H9 (cell line): Measurements from ENCODE around the gene GPR156. TPM values are rescaled to one million over a fixed set of nuclear protein-coding genes. Genes with fewer than 3 reads are reported as not detected.
A peak's percentile ranks its signal among the peaks of the same experiment; 100 is the strongest.
"Not testable (repeated sequence)": the region's sequence is repeated elsewhere in the genome, so short reads cannot be mapped to it uniquely, and the experiment has no call there.

Experiments
- DNase-seq: peaks from one replicate; pipeline ENCODE4 v3.0.0-alpha.2; 2017
- H2AFZ ChIP-seq: one replicate; pipeline ENCODE4 v1.6.1; 2013; ENCODE audit warnings: mild to moderate bottlenecking, low read length, control low read depth, moderate library complexity
- H2AK5ac ChIP-seq: 2 replicates; pipeline ENCODE4 v1.6.1; 2013; ENCODE audit warnings: low read length, control low read depth, mixed read lengths; ENCODE audit not compliant: insufficient read length
- H2BK120ac ChIP-seq: one replicate; pipeline ENCODE4 v1.6.1; 2013; ENCODE audit warnings: low read depth, mild to moderate bottlenecking, low read length, control low read depth, inconsistent platforms; ENCODE audit not compliant: poor library complexity, severe bottlenecking
- H2BK12ac ChIP-seq: 2 replicates; pipeline ENCODE4 v1.6.1; 2013; ENCODE audit warnings: low read length, control low read depth, mixed read lengths, low read depth; ENCODE audit not compliant: insufficient read length
- H2BK15ac ChIP-seq: 2 replicates; pipeline ENCODE4 v1.6.1; 2013; ENCODE audit warnings: low read depth, low read length, control low read depth
- H2BK20ac ChIP-seq: one replicate; pipeline ENCODE4 v1.6.1; 2013; ENCODE audit warnings: low read depth, mild to moderate bottlenecking, low read length, control low read depth, inconsistent platforms; ENCODE audit not compliant: poor library complexity, severe bottlenecking
- H2BK5ac ChIP-seq: 2 replicates; pipeline ENCODE4 v1.6.1; 2013; ENCODE audit warnings: low read length, control low read depth, mixed read lengths; ENCODE audit not compliant: insufficient read length
- H3K14ac ChIP-seq: 2 replicates; pipeline ENCODE4 v1.6.1; 2013; ENCODE audit warnings: low read length, control low read depth; ENCODE audit not compliant: insufficient read depth
- H3K18ac ChIP-seq: 2 replicates; pipeline ENCODE4 v1.6.1; 2013; ENCODE audit warnings: low read depth, mild to moderate bottlenecking, mixed read lengths, low read length, control low read depth; ENCODE audit not compliant: insufficient read length
- H3K23ac ChIP-seq: 2 replicates; pipeline ENCODE4 v1.6.1; 2013; ENCODE audit warnings: low read length, control low read depth, mixed read lengths, low read depth; ENCODE audit not compliant: insufficient read length
- H3K23me2 ChIP-seq: 2 replicates; pipeline ENCODE4 v1.6.1; 2013; ENCODE audit warnings: low read depth, mild to moderate bottlenecking, mixed read lengths, low read length, control low read depth; ENCODE audit not compliant: insufficient read length, poor library complexity, severe bottlenecking
- H3K27ac ChIP-seq: 2 replicates; pipeline ENCODE4 v1.5.1; 2013; ENCODE audit warnings: low read length, control low read depth, mixed read lengths, low read depth; ENCODE audit not compliant: insufficient read length
- H3K27me3 ChIP-seq: 2 replicates; pipeline ENCODE4 v1.6.1; 2013; ENCODE audit warnings: low read length, control low read depth, inconsistent platforms; ENCODE audit not compliant: insufficient read depth
- H3K4ac ChIP-seq: 2 replicates; pipeline ENCODE4 v1.6.1; 2013; ENCODE audit warnings: low read depth, mild to moderate bottlenecking, control low read depth, inconsistent platforms, low read length, moderate library complexity
- H3K4me1 ChIP-seq: 2 replicates; pipeline ENCODE4 v1.6.1; 2013; ENCODE audit warnings: low read length, control low read depth, inconsistent platforms; ENCODE audit not compliant: insufficient read depth
- H3K4me2 ChIP-seq: 2 replicates; pipeline ENCODE4 v1.6.1; 2013; ENCODE audit warnings: low read length, control low read depth, mixed read lengths; ENCODE audit not compliant: insufficient read length, insufficient read depth
- H3K56ac ChIP-seq: 2 replicates; pipeline ENCODE4 v1.6.1; 2013; ENCODE audit warnings: low read depth, mild to moderate bottlenecking, mixed read lengths, low read length, control low read depth; ENCODE audit not compliant: insufficient read length
- H3K79me1 ChIP-seq: 2 replicates; pipeline ENCODE4 v1.6.1; 2013; ENCODE audit warnings: low read depth, mild to moderate bottlenecking, moderate library complexity, low read length, control low read depth, inconsistent platforms; ENCODE audit not compliant: insufficient read depth, poor library complexity, severe bottlenecking
- H3K79me2 ChIP-seq: 2 replicates; pipeline ENCODE4 v1.6.1; 2013; ENCODE audit warnings: low read length, control low read depth, inconsistent platforms; ENCODE audit not compliant: insufficient read depth
- H3K9ac ChIP-seq: 2 replicates; pipeline ENCODE4 v1.6.1; 2013; ENCODE audit warnings: low read length, control low read depth, mixed read lengths; ENCODE audit not compliant: insufficient read length; ENCODE audit errors: extremely low read depth
- H3K9me3 ChIP-seq: one replicate; pipeline ENCODE4 v1.6.1; 2013; ENCODE audit warnings: low read depth, low read length, inconsistent platforms; ENCODE audit not compliant: control insufficient read depth
- H3T11ph ChIP-seq: one replicate; pipeline ENCODE4 v1.6.1; 2013; ENCODE audit warnings: mild to moderate bottlenecking, low read length, control low read depth, inconsistent platforms
- H4K20me1 ChIP-seq: one replicate; pipeline ENCODE4 v1.6.1; 2013; ENCODE audit not compliant: control insufficient read depth, insufficient read length, insufficient read depth
- H4K5ac ChIP-seq: 2 replicates; pipeline ENCODE4 v1.6.1; 2013; ENCODE audit warnings: low read depth, mild to moderate bottlenecking, mixed read lengths, low read length, control low read depth; ENCODE audit not compliant: insufficient read length
- H4K8ac ChIP-seq: replicated peaks from 2 replicates; pipeline ENCODE4 v1.6.1; 2013; ENCODE audit warnings: low read length, control low read depth, mixed read lengths, low read depth; ENCODE audit not compliant: insufficient read length
- H4K91ac ChIP-seq: 2 replicates; pipeline ENCODE4 v1.6.1; 2013; ENCODE audit warnings: low read depth, mild to moderate bottlenecking, moderate library complexity, mixed read lengths, low read length, control low read depth; ENCODE audit not compliant: insufficient read length
- H3K27ac Mint-ChIP-seq, 3 experiments: 2 replicates in 2 of 3; 3 replicates in 1 of 3; pipeline ENCODE4 v1.8.0; 2020 to 2021; ENCODE audit warnings: mixed read lengths in 3 of 3, mild to moderate bottlenecking in 1 of 3, moderate library complexity in 1 of 3
- H3K27me3 Mint-ChIP-seq: 2 replicates; pipeline ENCODE4 v1.8.0; 2021; ENCODE audit warnings: low read depth, mild to moderate bottlenecking, moderate library complexity, mixed read lengths
- H3K36me3 Mint-ChIP-seq, 3 experiments: 2 replicates in 2 of 3; 3 replicates in 1 of 3; pipeline ENCODE4 v1.8.0; 2020 to 2021; ENCODE audit warnings: low read depth in 3 of 3, mixed read lengths in 3 of 3; ENCODE audit not compliant: insufficient read depth in 1 of 3
- H3K4me1 Mint-ChIP-seq, 2 experiments: 2 replicates each; pipeline ENCODE4 v1.8.0; 2020; ENCODE audit warnings: mixed read lengths in 2 of 2
- H3K4me3 Mint-ChIP-seq, 2 experiments: 2 replicates in 1 of 2; 3 replicates in 1 of 2; pipeline ENCODE4 v1.8.0; 2020 to 2021; ENCODE audit warnings: mild to moderate bottlenecking in 2 of 2, mixed read lengths in 2 of 2, moderate library complexity in 1 of 2
- H3K9me3 Mint-ChIP-seq, 2 experiments: 2 replicates in 1 of 2; 3 replicates in 1 of 2; pipeline ENCODE4 v1.8.0; 2020; ENCODE audit warnings: mild to moderate bottlenecking in 2 of 2, mixed read lengths in 2 of 2, moderate library complexity in 1 of 2
- CTCF ChIP-seq: fragments of 200-600 bp; sonication (generic); conservative IDR thresholded peaks from 3 replicates; pipeline ENCODE4 v1.8.0; 2021; ENCODE audit warnings: antibody characterized with exemption, mild to moderate bottlenecking
- WGBS: extraction: QIAGEN DNeasy Blood & Tissue Kit; methylation state at CpG from one replicate; pipeline ENCODE4 v1.1.7; 2013; ENCODE audit warnings: missing lambda C conversion rate, low lambda C conversion rate, mixed read lengths; ENCODE audit not compliant: insufficient read length; ENCODE audit errors: extremely low coverage; 5-methylcytosine and 5-hydroxymethylcytosine counted together
- total RNA-seq: library from RNA; stranded (reverse); gene quantifications from 2 replicates; pipeline ENCODE4 v1.2.1, GENCODE V29; 2021

Gene GPR156
- total RNA-seq, 1 experiment from 2014 or later, result 1.8 TPM

- H2BK120ac ChIP-seq, result no peak overlapping the region
- no peak overlapping the region for H2BK15ac ChIP-seq
- Mint-ChIP-seq H3K27ac (no peak overlapping the region), H3K4me1 (peaks cover 0 to 6% of the 10 kb centered on the region in 2 experiments; a peak in 3 of 4 replicates), H3K36me3 (peaks cover 0 to 1% (median 1%) of the 10 kb centered on the region in 3 experiments; a peak in 2 of 7 replicates), H3K27me3 (peaks cover 2% of the 10 kb centered on the region), H3K4me3 (no peak overlapping the region), H3K9me3 (peaks cover 2 to 3% of the 10 kb centered on the region in 2 experiments; a peak in 3 of 5 replicates)
- no peak overlapping the region for H3K4me2 ChIP-seq
- H3K56ac ChIP-seq, result no peak overlapping the region
- no peak overlapping the region for H3K9ac ChIP-seq
- H3K14ac ChIP-seq, result no peak overlapping the region
- no peak overlapping the region for H2AK5ac ChIP-seq
- H2BK5ac ChIP-seq, result no peak overlapping the region
- no peak overlapping the region for H3K18ac ChIP-seq
- H4K5ac ChIP-seq, result no peak overlapping the region
- H4K20me1 ChIP-seq, result no peaks in the 10 kb centered on the region
- no peaks in the 10 kb centered on the region for H3K27me3 ChIP-seq
- H3T11ph ChIP-seq, result no peak overlapping the region
- no peaks in the 10 kb centered on the region for H3K4me1 ChIP-seq
- DNase-seq, result no peak
- no peak overlapping the region for H4K91ac ChIP-seq
- no peak overlapping the region for H2BK20ac ChIP-seq
- H3K4ac ChIP-seq, result no peak overlapping the region
- no peak for TF ChIP-seq CTCF
- H4K8ac ChIP-seq, result no peak overlapping the region
- no peak overlapping the region for H3K27ac ChIP-seq
- no peak overlapping the region for H3K23ac ChIP-seq
- H3K9me3 ChIP-seq, result no peaks in the 10 kb centered on the region
- no peaks in the 10 kb centered on the region for H3K79me2 ChIP-seq
- H2AFZ ChIP-seq, result no peak overlapping the region
- H3K79me1 ChIP-seq, result no peaks in the 10 kb centered on the region
- no peaks in the 10 kb centered on the region for H3K23me2 ChIP-seq
- H2BK12ac ChIP-seq, result no peak overlapping the region
These were observed 14.0 kb upstream of the GPR156 start for GRCh38 chr3:120298996-120299395.

DNA sequence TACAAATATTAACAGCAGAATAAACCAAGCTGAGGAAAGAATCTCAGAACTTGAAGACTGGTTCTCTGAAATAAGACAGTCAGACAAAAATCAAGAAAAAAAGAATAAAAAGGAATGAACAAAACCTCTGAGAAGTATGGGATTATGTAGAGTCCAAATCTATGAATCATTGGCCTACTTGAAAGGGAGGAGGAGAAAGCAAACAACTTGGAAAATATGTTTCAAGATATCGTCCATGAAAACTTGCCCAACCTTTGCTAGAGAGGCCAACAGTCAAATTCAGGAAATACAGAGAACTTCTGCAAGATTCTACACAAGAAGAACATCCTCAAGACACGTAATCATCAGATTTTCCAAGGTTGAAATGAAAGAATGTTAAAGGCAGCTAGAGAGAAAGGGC lies 6.5 kb upstream of the GPR156 start:
- H2BK5ac ChIP-seq, H3K27ac Mint-ChIP-seq, H3K14ac ChIP-seq, H3K4ac ChIP-seq, H3T11ph ChIP-seq, H3K9me3 ChIP-seq, H2BK15ac ChIP-seq, H4K8ac ChIP-seq, H2AFZ ChIP-seq, H3K4me2 ChIP-seq, H3K27me3 ChIP-seq, H3K79me1 ChIP-seq, H2BK120ac ChIP-seq, H3K36me3 Mint-ChIP-seq, H3K4me1 ChIP-seq, H3K23me2 ChIP-seq, H2AK5ac ChIP-seq, H4K20me1 ChIP-seq, H2BK20ac ChIP-seq, H3K4me1 Mint-ChIP-seq, DNase-seq, H3K18ac ChIP-seq, H4K91ac ChIP-seq, H4K5ac ChIP-seq, H3K23ac ChIP-seq, H3K79me2 ChIP-seq, H3K9ac ChIP-seq, H3K56ac ChIP-seq, H3K27ac ChIP-seq, H2BK12ac ChIP-seq: not testable (repeated sequence)
- peaks cover 17% of the 10 kb centered on the region for H3K27me3 Mint-ChIP-seq
- peaks cover 20% of the 10 kb centered on the region in 2 experiments for H3K9me3 Mint-ChIP-seq
- whole genome bisulfite sequencing, result no CpG with 5 or more reads among the region's 2 CpGs
- H3K4me3 Mint-ChIP-seq, result peak overlapping the region in 1 of 2 experiments; percentile 18; a peak in 1 of 5 replicates
